Parathyroid adenoma (tissue), 2 donors: ENCODE measurements around the gene SEZ6L2.
A peak's percentile ranks its signal among the peaks of the same experiment; 100 is the strongest.

Experiments used
- H2AFZ ChIP-seq: fragments of 300-600 bp; sonication (generic); one replicate; pipeline ENCODE4 v1.7.0; 2017; ENCODE audit warnings: antibody characterized with exemption, mild to moderate bottlenecking
- H3K27ac ChIP-seq: fragments of 300-600 bp; sonication (generic); one replicate; pipeline ENCODE4 v1.7.0; 2017
- H3K27me3 ChIP-seq: fragments of 300-600 bp; sonication (generic); one replicate; pipeline ENCODE4 v1.7.0; 2017; ENCODE audit warnings: low read length; ENCODE audit not compliant: control insufficient read depth, insufficient read depth
- H3K36me3 ChIP-seq: fragments of 300-600 bp; sonication (generic); one replicate; pipeline ENCODE4 v1.7.0; 2017; ENCODE audit warnings: low read length; ENCODE audit not compliant: control insufficient read depth, insufficient read depth
- H3K4me1 ChIP-seq: fragments of 300-600 bp; sonication (generic); one replicate; pipeline ENCODE4 v1.7.0; 2017; ENCODE audit warnings: control low read depth
- H3K4me2 ChIP-seq: fragments of 300-600 bp; sonication (generic); one replicate; pipeline ENCODE4 v1.7.0; 2017; ENCODE audit warnings: low read length
- H3K4me3 ChIP-seq: fragments of 300-600 bp; sonication (generic); one replicate; pipeline ENCODE4 v1.7.0; 2017; ENCODE audit warnings: low read depth, low read length
- H3K79me2 ChIP-seq: fragments of 300-600 bp; sonication (generic); one replicate; pipeline ENCODE4 v1.7.0; 2017; ENCODE audit warnings: control low read depth
- H3K9ac ChIP-seq: fragments of 300-600 bp; sonication (generic); one replicate; pipeline ENCODE4 v1.7.0; 2017; ENCODE audit warnings: mild to moderate bottlenecking
- H3K9me3 ChIP-seq: fragments of 300-600 bp; sonication (generic); one replicate; pipeline ENCODE4 v1.7.0; 2017; ENCODE audit warnings: low read length; ENCODE audit not compliant: control insufficient read depth
- CTCF ChIP-seq: fragments of 300-600 bp; sonication (generic); IDR thresholded peaks from one replicate; pipeline ENCODE4 v1.7.0; 2017; ENCODE audit warnings: antibody characterized with exemption, mild to moderate bottlenecking
- donor health status: primary hyperparathyroidism.

Gene SEZ6L2

GRCh38 chr16:29863669-29863984 lies 35.7 kb downstream of the SEZ6L2 start:
- Histone ChIP-seq H3K79me2 (peaks cover 12% of the 10 kb centered on the region), H3K9me3 (no peaks in the 10 kb centered on the region), H3K9ac (no peak overlapping the region), H2AFZ (peak overlapping the region; percentile 86), H3K27me3 (no peaks in the 10 kb centered on the region), H3K4me3 (peak overlapping the region; percentile 99), H3K4me1 (peaks cover 4% of the 10 kb centered on the region), H3K27ac (peak overlapping the region; percentile 91), H3K36me3 (no peaks in the 10 kb centered on the region), H3K4me2 (peak overlapping the region; percentile 99)
- TF ChIP-seq CTCF, result no peak

DNA sequence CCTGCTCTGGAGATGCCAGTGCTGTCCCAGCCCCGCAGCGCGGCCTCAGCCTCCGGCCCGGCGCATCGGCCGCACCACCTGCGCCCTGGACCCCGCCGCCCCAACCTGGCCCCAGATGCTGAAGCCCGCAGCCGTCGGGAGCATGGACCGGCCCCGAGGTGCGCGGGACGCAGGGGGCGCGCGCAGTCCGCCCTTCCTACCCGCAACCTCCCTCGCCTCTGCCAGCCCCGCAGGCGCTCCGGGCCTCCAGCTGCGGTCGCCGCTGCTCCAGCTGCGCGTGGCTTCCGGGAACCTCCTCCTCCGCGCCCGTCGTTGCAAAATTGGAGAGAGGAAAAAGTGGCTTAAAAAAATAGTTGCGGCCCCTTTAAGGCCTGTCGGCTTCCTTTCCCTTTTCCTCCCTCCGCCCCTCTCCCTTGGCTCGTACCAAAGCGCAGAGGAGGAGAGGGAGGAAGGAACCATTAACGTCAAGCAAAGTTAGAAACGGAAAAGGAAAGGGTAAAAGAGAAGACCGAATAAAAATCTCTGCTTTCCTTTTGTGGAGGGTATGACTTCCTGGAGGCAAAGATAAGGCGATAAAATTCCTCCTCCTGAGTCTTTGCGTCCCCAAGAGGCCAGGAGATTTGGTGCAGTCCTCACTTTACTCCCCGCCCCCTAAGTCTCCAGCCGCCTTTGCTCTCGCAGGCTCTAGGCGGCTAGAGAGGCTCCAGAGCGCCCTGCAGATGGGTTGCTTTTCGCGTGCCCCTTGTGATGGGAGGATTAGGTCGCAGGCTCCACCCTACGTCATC lies 36.3 kb downstream of the SEZ6L2 start, which contains the start of gene CDIPT:
TSS of gene CDIPT (minus strand) at position 343 of the 785 bp plus-strand sequence. CDS start 369 bp downstream, outside the sequence.
- Histone ChIP-seq H3K4me1 (peaks cover 4% of the 10 kb centered on the region), H3K9me3 (no peaks in the 10 kb centered on the region), H3K27ac (peak within 1 kb of the TSS; percentile 91), H3K4me2 (peak within 1 kb of the TSS; percentile 99), H3K79me2 (peaks cover 12% of the 10 kb centered on the region), H3K4me3 (peak within 1 kb of the TSS; percentile 99), H3K27me3 (no peaks in the 10 kb centered on the region), H2AFZ (peak within 1 kb of the TSS; percentile 86), H3K36me3 (no peaks in the 10 kb centered on the region), H3K9ac (peak within 1 kb of the TSS; percentile 40)
- peak; percentile 43 for TF ChIP-seq CTCF

DNA sequence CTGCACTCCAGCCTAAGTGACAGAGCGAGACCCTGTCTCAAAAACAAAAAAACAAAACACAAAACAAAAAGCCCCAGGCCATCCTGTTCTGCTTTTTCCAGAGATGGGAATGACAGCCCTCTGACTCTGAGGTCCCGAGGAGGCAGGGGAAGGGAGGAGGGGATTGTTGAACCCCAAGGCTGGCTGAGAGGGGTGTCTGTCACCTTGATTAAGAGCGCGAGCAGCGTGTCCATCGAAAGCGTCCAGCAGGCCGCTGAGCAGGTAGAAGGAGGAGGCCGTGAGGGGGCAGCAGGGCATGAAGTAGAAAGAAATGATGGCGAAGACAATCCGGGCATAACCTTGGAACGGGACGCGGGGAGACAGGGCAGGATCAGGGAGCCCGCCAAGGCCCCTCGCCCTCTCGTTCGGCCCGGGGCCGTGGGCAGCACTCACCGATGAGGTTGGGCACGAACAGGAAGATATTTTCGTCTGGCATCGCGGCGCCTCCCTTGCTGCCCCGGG lies 36.9 kb downstream of the SEZ6L2 start:
- Histone ChIP-seq H3K79me2 (peaks cover 12% of the 10 kb centered on the region), H3K9me3 (no peaks in the 10 kb centered on the region), H3K27ac (peak overlapping the region; percentile 91), H3K4me2 (peak overlapping the region; percentile 99), H3K27me3 (no peaks in the 10 kb centered on the region), H3K4me3 (peak overlapping the region; percentile 99), H3K4me1 (peaks cover 4% of the 10 kb centered on the region), H2AFZ (peak overlapping the region; percentile 86), H3K9ac (peak overlapping the region; percentile 40), H3K36me3 (no peaks in the 10 kb centered on the region)
- TF ChIP-seq CTCF, result no peak

GRCh38 chr16:29860218-29860617 lies 39.1 kb downstream of the SEZ6L2 start:
- Histone ChIP-seq H3K27me3 (no peaks in the 10 kb centered on the region), H3K36me3 (no peaks in the 10 kb centered on the region), H3K27ac (no peak overlapping the region), H3K9ac (no peak overlapping the region), H3K4me1 (peaks cover 4% of the 10 kb centered on the region), H3K4me2 (no peak overlapping the region), H3K9me3 (no peaks in the 10 kb centered on the region), H2AFZ (no peak overlapping the region), H3K4me3 (no peak overlapping the region), H3K79me2 (peaks cover 12% of the 10 kb centered on the region)
- TF ChIP-seq CTCF, result no peak
